OCI-LY1 (cell line): ENCODE measurements around the gene XPO4.
"Not testable (repeated sequence)": the region's sequence is repeated elsewhere in the genome, so short reads cannot be mapped to it uniquely, and the experiment has no call there.

Experiments
- CTCF ChIP-seq: fragments of 200-600 bp; sonication (generic), shearing (Covaris generic); IDR thresholded peaks from 2 replicates; pipeline ENCODE4 v1.5.1; 2017; ENCODE audit warnings: mild to moderate bottlenecking, antibody characterized with exemption, low read length, moderate library complexity, mixed read lengths
- EZH2 ChIP-seq: fragments of 200-600 bp; sonication (generic), shearing (Covaris generic); IDR thresholded peaks from 2 replicates; pipeline ENCODE4 v1.8.0; 2017; ENCODE audit warnings: borderline replicate concordance, mixed run types, mild to moderate bottlenecking, antibody characterized with exemption, low read length, moderate library complexity, mixed read lengths

- not testable (repeated sequence) for TF ChIP-seq CTCF, EZH2
Observed at GRCh38 chr13:20915676-20916075, 13.1 kb upstream of the XPO4 start.
